Measurements from ENCODE around the gene B3GNT5. TPM values are rescaled to one million over a fixed set of nuclear protein-coding genes. Genes with fewer than 3 reads are reported as not detected.
"Not testable (repeated sequence)": the region's sequence is repeated elsewhere in the genome, so short reads cannot be mapped to it uniquely, and the experiment has no call there.

Gene B3GNT5
- total RNA-seq, 1 donor from 2014 or later: 31.3 TPM

DNA sequence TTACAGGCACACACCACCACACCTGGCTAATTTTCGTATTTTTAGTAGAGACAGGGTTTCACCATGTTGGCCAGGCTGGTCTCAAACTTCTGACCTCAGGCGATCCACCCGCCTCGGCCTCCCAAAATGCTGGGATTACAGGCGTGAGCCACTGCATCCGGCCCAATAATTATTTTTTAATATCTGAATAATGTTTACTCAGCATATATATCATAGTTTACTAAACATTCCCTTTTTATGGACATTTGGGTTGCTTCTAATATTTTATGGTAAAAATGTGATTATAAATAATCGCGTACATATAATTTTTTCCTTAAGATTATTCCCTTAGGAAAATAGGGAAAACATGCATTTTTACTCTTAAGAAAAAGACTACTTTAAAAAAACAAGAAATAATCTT, 22.8 kb upstream of the B3GNT5 start:
- DNase-seq (ENCODE audit: low read depth in 2 of 2): not testable (repeated sequence)

DNA sequence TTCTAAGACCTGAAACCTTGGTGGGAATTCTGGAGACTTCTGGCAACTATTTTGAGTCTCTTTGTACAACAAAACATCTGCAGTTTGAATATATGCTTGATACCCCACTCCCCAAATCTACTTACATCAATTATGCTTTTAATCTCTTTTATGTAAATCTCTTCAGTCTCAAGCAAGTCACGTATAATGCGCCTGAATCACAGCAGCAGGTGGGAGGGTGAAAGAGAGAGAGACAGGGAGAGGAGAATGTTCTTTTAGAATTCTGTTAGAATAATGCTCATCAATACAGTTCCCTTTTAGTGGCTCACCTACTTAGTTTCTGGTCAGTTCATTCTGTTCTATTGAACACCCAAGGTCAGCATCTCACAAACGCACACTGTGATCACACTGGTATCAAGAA, 22.2 kb upstream of the B3GNT5 start:
- DNase-seq (ENCODE audit: low read depth in 2 of 2): no peak

DNA sequence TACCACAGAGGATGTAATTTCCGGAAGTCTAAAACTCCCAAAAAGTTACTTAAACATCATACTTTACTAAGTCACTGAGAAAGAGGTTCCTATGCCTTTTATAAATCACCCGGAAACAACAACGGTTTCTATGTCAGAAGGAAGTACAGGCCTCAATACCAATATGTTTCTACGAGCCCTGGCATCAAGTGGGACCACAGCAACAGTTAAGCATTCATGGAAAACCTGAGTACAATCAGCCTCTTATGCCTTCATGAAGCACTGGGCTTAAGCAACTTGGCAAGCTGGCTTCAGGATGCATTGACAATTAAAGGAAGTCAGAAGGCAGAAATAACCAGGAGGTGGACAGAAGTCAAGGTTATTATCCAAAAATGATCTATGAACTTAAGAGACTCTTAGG, 19.1 kb upstream of the B3GNT5 start:
- peak; percentile 50 to 68 for DNase-seq (ENCODE audit: low read depth in 2 of 2)

DNA sequence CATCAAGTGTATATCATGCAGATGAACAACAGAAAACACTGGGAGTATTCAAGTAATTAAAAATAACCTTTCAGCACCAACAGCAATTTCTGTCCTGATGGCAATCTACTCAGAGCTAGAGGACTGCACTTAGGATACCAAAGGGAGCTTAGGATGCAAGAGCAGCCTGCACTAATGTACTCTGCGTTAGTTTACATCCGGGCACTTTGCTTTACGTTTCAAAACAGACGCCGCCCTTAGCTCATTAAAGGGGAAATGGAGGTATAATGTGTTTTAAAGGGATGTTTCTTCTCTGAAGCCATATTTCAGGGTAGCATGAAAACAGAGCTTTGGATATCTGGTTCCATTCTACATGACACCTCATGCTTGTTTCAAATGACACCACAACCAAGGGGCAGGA, 14.0 kb upstream of the B3GNT5 start:
- peak in 1 of 2 donors; percentile 34 for DNase-seq (ENCODE audit: low read depth in 2 of 2)

DNA sequence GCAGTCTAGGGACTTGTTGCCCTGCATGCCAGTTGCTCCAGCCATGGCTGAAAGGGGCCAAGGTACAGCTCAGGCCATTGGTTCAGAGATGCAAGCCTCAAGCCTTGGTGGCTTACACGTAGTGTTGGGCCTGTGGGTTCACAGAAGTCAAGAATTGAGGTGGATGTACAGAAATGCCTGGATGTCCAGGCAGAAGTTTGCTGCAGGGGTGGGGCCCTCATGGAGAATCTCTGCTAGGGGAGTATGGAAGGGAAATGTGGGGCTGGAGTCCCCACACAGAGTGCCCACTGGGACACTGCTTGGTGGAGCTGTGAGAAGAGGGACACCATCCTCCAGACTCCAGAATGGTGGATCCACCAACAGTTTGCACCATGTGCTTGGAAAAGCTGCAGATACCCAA, 10.6 kb upstream of the B3GNT5 start:
- no peak for DNase-seq (ENCODE audit: low read depth in 2 of 2)

DNA sequence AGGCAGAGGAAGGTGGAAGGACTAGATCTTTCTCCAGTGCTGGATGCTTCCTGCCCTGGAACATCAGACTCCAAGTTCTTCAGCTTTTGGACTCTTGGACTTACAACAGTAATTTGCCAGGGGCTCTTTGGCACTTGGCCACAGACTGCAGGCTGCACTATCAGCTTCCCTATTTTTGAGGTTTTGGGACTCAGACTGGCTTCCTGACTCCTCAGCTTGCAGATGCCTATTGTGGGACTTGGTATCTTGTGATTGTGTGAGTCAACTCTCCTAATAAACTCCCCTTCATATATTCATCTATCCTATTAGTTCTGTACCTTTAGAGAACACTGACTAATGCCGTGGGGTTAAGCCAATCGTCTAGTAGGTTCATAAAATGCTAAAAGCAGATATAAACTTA, 8.8 kb upstream of the B3GNT5 start:
- DNase-seq (ENCODE audit: low read depth in 2 of 2): peak in 1 of 2 donors; percentile 74

DNA sequence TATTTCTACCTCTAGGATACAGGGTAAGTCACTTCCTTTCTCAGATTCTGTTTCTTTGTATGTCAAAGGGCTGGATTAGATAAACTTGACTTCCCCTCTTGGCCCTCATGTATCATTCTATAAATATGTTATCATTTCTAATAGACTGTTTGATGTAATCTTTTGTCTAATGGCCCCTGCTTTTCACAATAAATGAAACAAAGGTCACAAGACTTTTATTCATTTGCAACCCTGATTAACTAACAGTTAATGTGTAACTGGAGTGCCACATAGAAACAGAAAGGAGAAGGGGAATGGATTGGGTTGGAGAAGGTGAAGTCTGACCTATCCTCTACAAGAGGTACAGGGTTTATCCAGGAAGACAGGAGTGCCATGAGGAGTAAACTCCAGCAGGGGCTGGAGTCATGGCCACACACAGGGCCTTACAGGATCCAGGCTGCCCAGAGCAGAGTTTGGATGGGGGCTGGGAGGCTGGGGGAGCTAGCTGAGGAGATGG, 8.0 kb upstream of the B3GNT5 start:
- peak in 1 of 2 donors; percentile 38 for DNase-seq (ENCODE audit: low read depth in 2 of 2)

DNA sequence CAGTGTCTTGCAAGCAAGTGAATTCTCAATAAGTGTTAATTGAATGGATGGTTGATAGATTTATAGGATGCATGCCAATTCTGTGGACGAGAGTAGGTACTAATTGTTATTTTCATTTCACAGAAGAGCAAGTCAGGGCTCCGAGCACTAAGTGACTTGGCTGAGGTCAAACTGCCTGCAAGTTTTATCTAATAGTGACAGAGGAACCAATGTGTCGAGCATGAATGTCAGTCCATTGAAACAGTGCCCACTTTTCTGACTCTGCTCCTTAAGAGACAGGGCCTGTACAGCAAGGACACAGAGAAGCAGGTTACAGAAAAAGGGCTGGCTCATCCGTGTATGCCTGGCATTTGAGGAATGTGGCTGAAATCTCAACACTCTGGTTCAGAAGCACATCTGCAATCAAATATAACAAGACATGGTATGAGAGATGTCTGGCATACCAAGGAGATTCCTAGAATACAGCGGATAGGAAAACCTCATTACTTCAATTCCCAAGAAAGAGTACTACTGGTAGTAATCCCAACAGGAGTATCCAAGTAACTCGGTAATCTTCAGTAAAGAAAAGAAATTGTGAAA, 6.0 kb upstream of the B3GNT5 start:
- no peak for DNase-seq (ENCODE audit: low read depth in 2 of 2)

DNA sequence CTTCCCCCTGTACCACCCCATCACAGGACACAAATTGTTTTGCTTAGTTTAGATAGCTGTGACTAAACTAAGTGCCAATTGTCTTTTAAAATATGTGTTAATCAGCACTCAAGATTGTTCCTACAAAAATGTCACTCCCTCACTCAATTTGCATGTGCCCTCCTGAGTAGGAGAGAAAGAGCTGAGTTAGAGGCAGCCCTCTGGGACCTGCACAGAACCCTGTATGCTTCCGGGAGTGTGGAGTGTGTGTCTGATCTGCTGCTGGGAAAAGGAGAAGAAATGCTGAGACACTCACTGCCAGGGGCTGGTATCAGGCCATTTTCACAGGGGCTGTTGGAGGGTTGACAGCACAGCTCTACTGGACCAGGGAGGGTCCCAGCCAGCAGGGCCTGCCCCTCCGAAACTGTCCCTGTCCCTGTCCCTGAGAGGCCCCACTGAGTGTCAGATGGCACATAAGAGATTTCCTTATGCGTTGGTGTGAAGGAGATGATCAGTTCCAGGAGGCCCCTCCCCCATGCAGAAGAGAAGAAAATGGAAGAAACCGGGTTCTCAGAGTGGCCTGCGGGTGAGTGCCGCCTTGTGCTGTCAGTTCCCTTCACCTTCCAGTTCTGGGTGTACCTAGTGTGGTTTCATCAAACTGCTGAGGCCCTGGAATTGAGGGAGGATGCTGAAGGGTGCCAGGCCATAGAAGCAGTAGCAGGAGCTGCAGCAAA, 3.9 kb upstream of the B3GNT5 start:
- DNase-seq (ENCODE audit: low read depth in 2 of 2): no peak

DNA sequence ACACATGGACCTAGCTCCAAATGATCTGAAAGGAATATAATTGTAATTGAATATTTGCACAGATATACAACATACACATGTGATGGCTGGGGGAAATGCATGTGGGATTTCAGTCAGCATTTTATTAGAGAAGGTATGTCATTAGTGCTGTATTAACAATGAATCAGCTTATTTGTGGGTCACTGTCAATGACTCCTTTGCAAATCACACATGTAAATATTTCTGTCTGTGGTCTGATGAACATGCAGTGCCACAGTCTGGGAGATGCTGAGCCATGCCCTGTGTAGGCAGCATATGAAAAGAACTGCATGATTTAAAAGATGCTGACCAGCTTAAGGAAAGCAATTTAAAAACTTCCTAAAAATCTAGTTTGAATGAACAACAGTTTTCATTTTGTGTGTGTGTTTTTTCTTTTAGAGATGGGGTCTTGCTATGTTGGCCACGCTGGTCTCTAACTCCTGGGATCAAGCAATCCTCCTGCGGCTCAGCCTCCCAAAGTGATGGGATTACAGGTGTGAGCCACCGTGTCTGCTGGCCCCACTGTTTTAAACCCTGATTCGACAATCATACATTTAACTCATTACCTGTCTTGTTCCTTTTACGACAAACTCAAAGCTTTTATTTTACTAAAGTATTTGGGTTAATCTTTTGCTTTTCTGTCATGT, 803 bp upstream of the B3GNT5 start:
- no peak for DNase-seq (ENCODE audit: low read depth in 2 of 2)

DNA sequence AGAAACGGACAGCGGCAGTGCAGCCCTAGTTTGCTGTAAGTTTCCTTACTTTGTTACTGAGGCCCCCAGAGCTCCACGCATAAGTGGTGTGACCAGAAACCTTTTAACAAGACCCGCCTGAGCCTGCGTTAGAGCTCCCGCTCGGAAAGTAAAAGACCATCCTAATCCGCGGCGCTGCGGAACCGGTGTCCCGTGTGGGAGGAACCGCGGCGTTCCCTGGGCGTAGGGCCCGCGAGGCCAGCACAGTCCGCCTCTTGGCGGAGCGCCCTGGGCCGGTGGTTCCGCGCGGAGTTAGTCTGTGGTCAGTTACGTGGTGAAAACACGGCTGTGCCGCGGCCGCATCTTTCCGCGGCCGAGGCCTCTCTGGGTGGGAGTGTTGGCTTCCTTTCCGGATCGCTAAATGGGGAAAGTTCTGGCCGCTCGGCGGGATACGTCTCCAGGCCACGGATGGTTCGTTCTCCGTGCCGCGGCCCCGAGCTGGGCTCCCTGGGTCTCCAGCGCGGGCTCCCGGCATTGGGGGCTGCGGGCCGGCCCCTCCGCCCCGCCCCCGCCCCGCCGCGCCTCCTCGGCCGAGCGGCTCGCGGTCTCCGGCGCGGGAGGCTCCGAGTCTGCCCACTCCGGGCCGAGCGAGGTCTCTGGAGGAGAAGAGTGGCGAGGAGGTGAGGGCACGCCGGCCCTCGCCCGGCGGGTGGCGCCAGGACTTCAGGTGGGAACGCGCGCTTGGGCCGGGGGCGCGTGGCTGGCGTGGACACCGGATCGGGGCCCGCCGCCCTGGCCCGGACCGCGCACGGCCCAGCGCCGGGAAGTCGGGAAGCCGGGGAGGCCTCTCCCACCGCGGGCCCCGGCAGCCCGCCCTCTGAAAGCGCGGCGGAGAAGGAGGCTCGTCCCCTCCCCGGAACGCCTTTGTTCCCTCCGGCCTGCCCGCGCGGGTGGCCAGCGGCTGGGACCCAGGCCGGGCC, 754 bp downstream of the B3GNT5 start:
- peak; percentile 72 to 85 for DNase-seq (ENCODE audit: low read depth in 2 of 2)

DNA sequence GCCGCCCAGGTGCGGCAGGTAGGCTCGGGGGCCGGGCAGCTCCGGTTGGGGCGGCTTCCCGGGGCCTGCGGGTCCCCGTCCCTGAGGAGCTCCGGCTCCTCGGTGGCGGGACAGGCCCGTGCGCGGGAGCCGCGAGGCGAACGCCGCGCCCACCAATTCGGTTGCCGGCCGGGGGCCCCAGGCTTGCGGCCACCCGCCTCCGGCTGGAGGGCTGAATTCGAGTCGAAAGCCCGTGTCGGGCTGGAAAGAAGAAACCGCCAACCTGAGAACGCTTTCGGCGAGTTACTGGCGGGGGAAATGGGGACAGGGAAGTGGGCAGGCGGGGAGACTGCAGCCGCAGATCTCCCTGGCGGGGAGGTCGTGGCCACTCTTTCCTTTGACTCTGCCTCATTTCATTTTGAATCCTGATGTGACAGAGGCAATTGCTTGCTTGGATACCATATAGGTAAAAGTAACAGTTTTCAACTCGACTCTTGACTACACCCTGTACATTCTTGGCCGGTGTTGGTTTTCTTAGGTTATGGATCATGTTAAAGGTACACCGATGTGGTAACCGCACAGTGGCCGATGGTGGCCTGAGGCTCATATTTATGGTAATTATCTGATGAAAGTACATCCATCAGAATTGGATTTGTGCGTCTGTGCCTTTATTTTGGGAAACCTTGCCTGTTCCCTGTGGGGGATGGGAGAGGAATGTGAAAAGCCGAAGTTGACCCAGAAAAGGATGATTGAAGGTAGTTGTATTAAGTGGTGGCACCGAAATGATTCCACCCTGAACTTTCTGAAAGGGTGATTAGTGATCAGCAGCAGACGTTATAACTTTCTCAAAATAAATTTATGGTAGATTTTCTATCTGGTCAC, 1.7 kb downstream of the B3GNT5 start:
- DNase-seq (ENCODE audit: low read depth in 2 of 2): peak; percentile 39 to 47

DNA sequence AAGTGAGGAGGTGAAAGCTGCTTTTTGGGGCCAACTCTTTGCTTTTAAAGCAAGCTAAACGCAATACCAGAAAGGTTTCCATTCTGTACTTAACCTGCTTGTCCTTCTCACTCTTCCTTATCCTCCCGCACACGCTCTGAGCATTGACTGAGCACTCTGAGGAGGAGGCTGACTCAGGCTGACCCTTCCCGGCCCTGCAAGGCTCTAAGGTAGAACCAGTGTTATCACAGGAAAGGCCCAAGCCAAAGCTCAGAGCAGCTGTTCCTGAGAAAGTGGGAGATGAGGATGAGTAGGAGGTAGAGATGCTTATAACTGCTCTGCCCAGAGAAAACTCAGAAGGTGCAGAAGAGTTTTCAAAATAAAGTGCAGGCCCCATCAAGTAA, 2.3 kb downstream of the B3GNT5 start:
- DNase-seq (ENCODE audit: low read depth in 2 of 2): peak in 1 of 2 donors; percentile 72

DNA sequence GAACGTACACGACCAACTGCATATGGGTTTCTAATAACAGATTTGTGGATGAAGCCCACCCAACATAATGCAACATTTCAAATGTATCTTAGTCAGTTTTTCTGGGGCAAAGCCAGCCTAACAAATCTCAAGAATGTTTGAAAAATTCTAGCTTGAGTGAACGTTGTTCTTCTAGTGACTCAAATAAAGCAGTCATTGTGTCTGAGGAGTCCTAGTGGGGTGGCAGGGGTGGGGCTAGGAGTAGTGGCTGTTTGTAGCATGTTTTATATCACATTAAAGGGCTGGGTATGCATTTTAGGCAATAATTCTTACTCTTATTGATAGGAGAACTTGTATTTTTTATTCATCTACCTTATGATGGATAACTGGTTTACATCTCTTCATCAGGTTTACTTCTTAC, 6.0 kb downstream of the B3GNT5 start:
- DNase-seq (ENCODE audit: low read depth in 2 of 2): no peak

DNA sequence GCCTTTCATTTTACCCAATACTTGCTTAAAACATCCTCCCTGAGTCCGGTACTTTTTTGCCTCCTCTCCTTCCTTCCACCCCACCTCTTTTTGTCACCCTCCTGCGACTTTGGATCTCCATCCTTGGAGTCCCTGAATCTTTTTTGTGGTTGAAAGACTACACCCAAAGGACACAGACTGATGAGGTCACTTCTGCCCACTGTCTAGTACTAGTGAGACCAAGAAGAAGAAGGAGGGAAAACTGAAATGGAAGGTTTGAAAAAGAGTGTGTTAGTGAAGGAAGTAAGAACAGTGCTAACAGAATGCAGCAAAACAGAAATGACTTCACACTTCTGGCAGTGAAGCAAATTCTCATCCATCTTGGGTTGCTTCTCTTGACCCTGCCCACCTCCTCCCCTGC, 6.6 kb downstream of the B3GNT5 start:
- DNase-seq (ENCODE audit: low read depth in 2 of 2): no peak

DNA sequence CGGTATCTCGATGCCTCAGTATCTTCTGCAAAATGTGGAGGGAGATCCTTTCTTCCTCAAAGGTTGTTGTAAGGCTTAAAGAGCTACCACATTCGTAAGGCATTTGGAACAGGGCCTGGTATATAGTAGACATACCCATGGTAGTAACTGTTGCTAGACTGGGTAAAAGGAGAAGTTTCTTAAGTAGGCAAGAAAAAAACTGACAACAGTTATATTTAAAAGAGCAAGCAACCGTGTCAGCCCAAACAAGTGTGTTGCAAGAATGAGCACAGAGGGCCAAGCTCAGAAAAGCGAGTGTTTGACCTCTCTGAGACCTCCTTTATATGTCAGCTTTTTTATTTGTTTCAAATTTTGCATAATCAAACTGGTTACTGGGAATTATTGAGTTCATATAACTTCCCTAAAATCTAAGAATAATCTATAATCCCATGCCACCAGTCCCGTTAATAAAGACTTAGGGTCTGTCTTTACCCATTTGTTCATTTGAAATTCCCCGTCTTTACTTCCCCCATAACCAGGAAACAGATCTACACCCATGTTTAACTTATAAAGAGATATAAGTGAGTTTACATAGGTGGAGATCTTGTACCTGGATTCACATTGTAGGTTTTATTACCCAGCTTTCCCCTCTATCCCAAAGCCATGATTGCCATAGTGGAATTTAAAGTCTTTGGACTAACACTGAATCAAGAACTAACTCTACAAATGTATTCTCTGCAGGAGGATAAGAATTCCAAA, 7.3 kb downstream of the B3GNT5 start:
- DNase-seq (ENCODE audit: low read depth in 2 of 2): no peak

DNA sequence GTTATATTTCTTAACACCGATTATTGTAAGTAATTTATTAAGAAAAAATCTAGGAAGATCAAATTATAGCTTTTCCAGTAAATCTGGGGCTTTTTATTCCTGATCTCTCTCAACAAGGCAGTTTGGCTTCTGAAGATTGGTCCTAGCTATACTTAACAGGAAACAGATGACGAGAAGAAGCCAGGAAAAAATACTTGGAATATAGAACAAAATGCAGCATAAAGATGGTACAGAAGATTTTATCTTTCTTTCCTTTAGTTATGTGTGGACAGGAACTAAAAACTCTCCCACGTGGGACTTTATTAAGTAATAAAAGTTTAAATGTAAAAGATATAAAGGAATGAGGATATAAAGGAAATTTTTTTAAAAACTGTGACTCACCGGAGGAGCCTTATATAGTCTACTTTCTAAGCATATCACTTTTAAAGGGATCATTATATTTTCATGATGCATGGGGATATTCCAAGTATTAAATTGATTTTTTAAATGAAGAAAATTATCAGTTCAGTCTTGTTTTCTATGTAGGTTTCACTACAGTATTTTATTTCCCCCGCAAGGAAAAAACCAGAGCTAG, 8.2 kb downstream of the B3GNT5 start:
- DNase-seq (ENCODE audit: low read depth in 2 of 2): peak in 1 of 2 donors; percentile 33

DNA sequence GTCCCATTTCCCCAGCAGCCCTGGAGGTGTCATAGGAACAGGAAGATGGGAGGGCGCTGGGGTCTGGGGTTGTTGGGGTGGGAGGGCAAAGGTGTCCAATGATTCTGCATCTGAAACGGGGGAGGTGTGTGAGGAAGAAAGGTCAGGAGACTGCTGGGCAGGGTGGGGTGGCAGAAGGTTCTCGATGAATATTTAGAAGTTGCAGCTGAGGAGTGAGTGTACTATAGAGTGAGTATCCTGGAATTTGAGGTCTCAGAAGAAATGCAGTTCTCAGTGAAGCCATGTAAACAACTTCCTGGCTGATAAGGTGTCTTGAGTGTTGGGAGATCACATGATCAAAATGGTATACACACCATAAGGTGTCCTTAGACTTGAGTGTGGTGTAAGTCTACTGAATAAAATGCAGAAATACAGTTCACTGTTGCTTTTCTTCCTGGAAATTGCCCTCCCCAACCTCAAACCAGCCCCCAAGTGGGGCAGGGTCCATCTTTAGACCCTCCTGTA, 9.9 kb downstream of the B3GNT5 start:
- DNase-seq (ENCODE audit: low read depth in 2 of 2): no peak

DNA sequence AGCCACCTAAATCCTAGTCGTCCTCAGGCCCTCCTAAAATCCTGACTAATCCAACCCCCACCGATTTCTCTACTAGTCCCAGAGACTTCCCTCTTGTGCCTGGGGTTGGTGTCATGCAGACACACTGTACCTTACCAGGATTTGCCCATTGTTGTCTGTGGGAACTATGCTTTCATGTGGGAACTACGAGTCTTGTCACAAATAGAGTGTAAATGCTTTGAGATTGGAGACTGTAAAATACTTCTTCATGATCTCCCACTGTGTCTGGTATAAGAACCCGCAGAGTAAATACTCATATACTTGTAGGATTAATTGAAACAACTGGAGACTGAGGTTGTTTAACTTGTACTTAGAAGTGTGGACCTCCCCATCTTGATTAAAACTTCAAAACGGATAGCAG, 11.2 kb downstream of the B3GNT5 start:
- DNase-seq (ENCODE audit: low read depth in 2 of 2): no peak

Data from lung microvascular endothelial cell (primary cell).